A172 (cell line): ENCODE results near the gene GARNL3. TPM values are rescaled to one million over a fixed set of nuclear protein-coding genes. Genes with fewer than 3 reads are reported as not detected.

ENCODE experiments used
- DNase-seq: peaks from one replicate; pipeline ENCODE4 v3.0.0-alpha.2; 2015; ENCODE audit warnings: low spot score
- total RNA-seq: library from RNA; depleted of rRNA; stranded (reverse); fragments of >200 nt; shearing (Covaris generic); gene quantifications from 2 replicates; pipeline ENCODE4 v1.2.3, GENCODE V29; 2014

Gene GARNL3
- total RNA-seq, 1 experiment from 2014 or later, result 5.8 TPM

- no peak for DNase-seq
Measured at GRCh38 chr9:127405344-127406125, 141.0 kb downstream of the GARNL3 start.

GRCh38 chr9:127406799-127407491 is 142.4 kb downstream of the GARNL3 start:
- no peak for DNase-seq

- no peak for DNase-seq
Measured at GRCh38 chr9:127407492-127407843, 142.9 kb downstream of the GARNL3 start.

GRCh38 chr9:127411122-127411521 is 146.5 kb downstream of the GARNL3 start:
- DNase-seq, result no peak

GRCh38 chr9:127415141-127415540 is 150.6 kb downstream of the GARNL3 start:
- no peak for DNase-seq

GRCh38 chr9:127415657-127416056 is 151.1 kb downstream of the GARNL3 start:
- no peak for DNase-seq

GRCh38 chr9:127417131-127418036 is 152.8 kb downstream of the GARNL3 start:
- peak; percentile 75 for DNase-seq

- peak; percentile 44 for DNase-seq
Measured at GRCh38 chr9:127418037-127418471, 153.5 kb downstream of the GARNL3 start.

- no peak for DNase-seq
Measured at GRCh38 chr9:127419348-127419747, 154.8 kb downstream of the GARNL3 start.

- no peak for DNase-seq
Measured at GRCh38 chr9:127421057-127421456, 156.5 kb downstream of the GARNL3 start.

GRCh38 chr9:127422133-127422782 is 157.7 kb downstream of the GARNL3 start:
- no peak for DNase-seq

- no peak for DNase-seq
Measured at GRCh38 chr9:127422787-127423186, 158.2 kb downstream of the GARNL3 start.

GRCh38 chr9:127423476-127423933 is 158.9 kb downstream of the GARNL3 start:
- DNase-seq, result no peak

- peak; percentile 90 for DNase-seq
Measured at GRCh38 chr9:127423934-127424675, 159.5 kb downstream of the GARNL3 start, which contains the start of gene ZNF79. Gene ZNF79, plus strand, starts transcription at chr9:127424382. Its CDS starts 406 bp downstream, at chr9:127424788.

GRCh38 chr9:127424676-127424999 is 160.1 kb downstream of the GARNL3 start:
- peak; percentile 42 for DNase-seq

- DNase-seq, result no peak
Measured at GRCh38 chr9:127426756-127427155, 162.2 kb downstream of the GARNL3 start.

- no peak for DNase-seq
Measured at GRCh38 chr9:127428348-127428747, 163.8 kb downstream of the GARNL3 start.

- DNase-seq, result no peak
Measured at GRCh38 chr9:127430415-127430814, 165.8 kb downstream of the GARNL3 start.

- no peak for DNase-seq
Measured at GRCh38 chr9:127437497-127438264, 173.1 kb downstream of the GARNL3 start.

GRCh38 chr9:127438394-127438793 is 173.8 kb downstream of the GARNL3 start:
- no peak for DNase-seq
